ENCODE data around the gene PRRC1. TPM values are rescaled to one million over a fixed set of nuclear protein-coding genes. Genes with fewer than 3 reads are reported as not detected.
"Not testable (repeated sequence)": the region's sequence is repeated elsewhere in the genome, so short reads cannot be mapped to it uniquely, and the experiment has no call there.

PRRC1 gene
- total and polyA plus RNA-seq, 4 donors: 22.9 to 88.1 (median 40.9) TPM

DNA sequence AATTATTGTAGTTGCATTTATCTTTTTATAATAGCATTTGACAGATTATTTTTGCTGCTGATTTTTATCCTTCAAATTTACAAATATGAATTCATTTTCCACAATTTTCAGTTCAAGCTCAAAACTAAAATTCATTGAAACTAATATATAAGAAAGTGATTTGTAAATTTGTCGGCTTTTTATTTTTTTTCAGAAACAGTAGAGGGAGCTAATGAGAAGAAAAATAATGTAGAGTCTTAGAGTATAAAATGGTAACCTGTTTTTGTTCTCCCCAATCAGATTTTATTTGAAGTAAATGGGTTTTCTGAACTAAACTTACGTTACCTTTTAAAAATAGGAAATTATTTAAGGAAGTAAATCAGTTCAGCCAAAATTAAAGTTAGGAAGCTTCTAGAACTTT lies 19.2 kb downstream of the PRRC1 start:
- ATAC-seq (ENCODE audit: insufficient read depth, low FRiP score) (no peak), DNase-seq (no peak)
- H3K27ac ChIP-seq (ENCODE audit: low read depth in 1 of 2, low read length in 1 of 2): no peak overlapping the region
- TF ChIP-seq, protein P1, sequence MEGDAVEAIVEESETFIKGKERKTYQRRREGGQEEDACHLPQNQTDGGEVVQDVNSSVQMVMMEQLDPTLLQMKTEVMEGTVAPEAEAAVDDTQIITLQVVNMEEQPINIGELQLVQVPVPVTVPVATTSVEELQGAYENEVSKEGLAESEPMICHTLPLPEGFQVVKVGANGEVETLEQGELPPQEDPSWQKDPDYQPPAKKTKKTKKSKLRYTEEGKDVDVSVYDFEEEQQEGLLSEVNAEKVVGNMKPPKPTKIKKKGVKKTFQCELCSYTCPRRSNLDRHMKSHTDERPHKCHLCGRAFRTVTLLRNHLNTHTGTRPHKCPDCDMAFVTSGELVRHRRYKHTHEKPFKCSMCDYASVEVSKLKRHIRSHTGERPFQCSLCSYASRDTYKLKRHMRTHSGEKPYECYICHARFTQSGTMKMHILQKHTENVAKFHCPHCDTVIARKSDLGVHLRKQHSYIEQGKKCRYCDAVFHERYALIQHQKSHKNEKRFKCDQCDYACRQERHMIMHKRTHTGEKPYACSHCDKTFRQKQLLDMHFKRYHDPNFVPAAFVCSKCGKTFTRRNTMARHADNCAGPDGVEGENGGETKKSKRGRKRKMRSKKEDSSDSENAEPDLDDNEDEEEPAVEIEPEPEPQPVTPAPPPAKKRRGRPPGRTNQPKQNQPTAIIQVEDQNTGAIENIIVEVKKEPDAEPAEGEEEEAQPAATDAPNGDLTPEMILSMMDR (IDR thresholded peaks at IDR 0.05; ENCODE audit: control extremely low read depth, extremely low read depth): no peak
- WGBS, 2 donors: 76 to 81% methylated on average over 2 of the region's 2 CpGs
- no peaks in the 10 kb centered on the region for H3K27me3 ChIP-seq (ENCODE audit: control insufficient read depth in 3 of 3, insufficient read depth in 3 of 3, low read length in 2 of 3)
- H3K4me3 ChIP-seq: no peak overlapping the region
- no peak overlapping the region for H3K9ac ChIP-seq (ENCODE audit: insufficient read depth in 1 of 2, low read length in 2 of 2)
- H3K9me3 ChIP-seq (ENCODE audit: control insufficient read depth in 4 of 4, insufficient read depth in 3 of 4, low read length in 3 of 4): no peaks in the 10 kb centered on the region
- H3K4me1 ChIP-seq (ENCODE audit: control insufficient read depth in 5 of 5, insufficient read depth in 5 of 5, low read length in 5 of 5): no peaks in the 10 kb centered on the region
- H3K36me3 ChIP-seq (ENCODE audit: control insufficient read depth in 4 of 4, insufficient read depth in 4 of 4, low read length in 4 of 4): peaks cover 9 to 58% (median 32%) of the 10 kb centered on the region in 4 donors

DNA sequence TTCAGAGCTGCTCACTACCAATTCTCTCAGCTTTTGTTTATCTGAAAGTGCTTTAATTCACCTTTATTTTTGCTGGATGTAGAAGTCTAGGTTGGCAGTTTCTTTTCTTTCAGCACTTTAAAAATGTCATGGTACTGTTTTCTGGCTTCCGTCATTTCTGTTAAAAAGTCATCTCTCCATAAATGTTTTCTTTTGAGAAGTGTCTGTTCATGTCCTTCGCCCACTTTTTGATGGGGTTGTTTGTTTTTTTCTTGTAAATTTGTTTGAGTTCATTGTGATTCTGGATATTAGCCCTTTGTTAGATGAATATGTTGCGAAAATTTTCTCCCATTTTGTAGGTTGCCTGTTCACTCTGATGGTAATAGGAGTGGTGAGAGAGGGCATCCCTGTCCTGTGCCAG lies 23.1 kb downstream of the PRRC1 start:
- not testable (repeated sequence) for H3K27ac ChIP-seq (ENCODE audit: low read depth in 1 of 2, low read length in 1 of 2); H3K4me3 ChIP-seq; H3K9ac ChIP-seq (ENCODE audit: insufficient read depth in 1 of 2, low read length in 2 of 2); ATAC-seq (ENCODE audit: insufficient read depth, low FRiP score); H3K9me3 ChIP-seq (ENCODE audit: control insufficient read depth in 4 of 4, insufficient read depth in 3 of 4, low read length in 3 of 4); DNase-seq; H3K27me3 ChIP-seq (ENCODE audit: control insufficient read depth in 3 of 3, insufficient read depth in 3 of 3, low read length in 2 of 3); H3K4me1 ChIP-seq (ENCODE audit: control insufficient read depth in 5 of 5, insufficient read depth in 5 of 5, low read length in 5 of 5)
- WGBS, 2 donors: 95 to 99% methylated on average over 3 of the region's 3 CpGs
- peaks cover 2 to 29% (median 17%) of the 10 kb centered on the region in 4 donors for H3K36me3 ChIP-seq (ENCODE audit: control insufficient read depth in 4 of 4, insufficient read depth in 4 of 4, low read length in 4 of 4)

DNA sequence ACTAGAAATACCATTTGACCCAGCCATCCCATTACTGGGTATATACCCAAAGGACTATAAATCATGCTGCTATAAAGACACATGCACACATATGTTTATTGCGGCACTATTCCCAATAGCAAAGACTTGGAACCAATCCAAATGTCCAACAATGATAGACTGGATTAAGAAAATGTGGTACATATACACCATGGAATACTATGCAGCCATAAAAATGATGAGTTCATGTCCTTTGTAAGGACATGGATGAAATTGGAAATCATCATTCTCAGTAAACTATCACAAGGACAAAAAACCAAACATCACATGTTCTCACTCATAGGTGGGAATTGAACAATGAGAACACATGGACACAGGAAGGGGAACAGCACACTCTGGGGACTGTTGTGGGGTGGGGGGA lies 27.8 kb downstream of the PRRC1 start:
- DNase-seq; ATAC-seq (ENCODE audit: insufficient read depth, low FRiP score); H3K4me1 ChIP-seq (ENCODE audit: control insufficient read depth in 5 of 5, insufficient read depth in 5 of 5, low read length in 5 of 5); H3K27me3 ChIP-seq (ENCODE audit: control insufficient read depth in 3 of 3, insufficient read depth in 3 of 3, low read length in 2 of 3); H3K9me3 ChIP-seq (ENCODE audit: control insufficient read depth in 4 of 4, insufficient read depth in 3 of 4, low read length in 3 of 4); H3K9ac ChIP-seq (ENCODE audit: insufficient read depth in 1 of 2, low read length in 2 of 2); H3K27ac ChIP-seq (ENCODE audit: low read depth in 1 of 2, low read length in 1 of 2); H3K4me3 ChIP-seq: not testable (repeated sequence)
- peaks cover 0 to 12% (median 7%) of the 10 kb centered on the region in 4 donors for H3K36me3 ChIP-seq (ENCODE audit: control insufficient read depth in 4 of 4, insufficient read depth in 4 of 4, low read length in 4 of 4)
- WGBS, 2 donors: 97 to 100% methylated on average over 1 of the region's 1 CpG

DNA sequence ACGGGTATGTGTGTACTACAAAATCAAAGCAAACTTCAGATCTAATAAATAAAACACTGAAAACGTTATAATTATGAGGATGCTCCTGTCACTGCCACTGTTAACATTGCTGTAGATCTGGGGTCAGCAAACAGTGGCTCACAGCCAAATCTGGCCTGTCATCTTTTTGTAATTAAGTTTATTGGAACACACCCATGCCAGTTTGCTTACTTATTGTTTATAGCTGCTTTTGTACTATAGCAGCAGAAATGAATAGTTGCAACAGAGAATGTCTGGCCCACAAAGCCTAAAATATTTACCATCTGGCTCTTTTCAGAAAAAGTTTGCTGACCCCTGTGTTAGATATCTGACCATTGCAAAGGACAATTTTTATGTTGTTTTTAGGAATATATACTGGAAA lies 32.1 kb downstream of the PRRC1 start:
- DNase-seq (peak; percentile 27 to 54 (median 40)), ATAC-seq (ENCODE audit: insufficient read depth, low FRiP score) (no peak)
- TF ChIP-seq, protein P1 (IDR thresholded peaks at IDR 0.05; ENCODE audit: control extremely low read depth, extremely low read depth): no peak
- Histone ChIP-seq H3K9me3 (ENCODE audit: control insufficient read depth in 4 of 4, insufficient read depth in 3 of 4, low read length in 3 of 4) (no peaks in the 10 kb centered on the region), H3K27ac (ENCODE audit: low read depth in 1 of 2, low read length in 1 of 2) (no peak overlapping the region), H3K27me3 (ENCODE audit: control insufficient read depth in 3 of 3, insufficient read depth in 3 of 3, low read length in 2 of 3) (no peaks in the 10 kb centered on the region), H3K36me3 (ENCODE audit: control insufficient read depth in 4 of 4, insufficient read depth in 4 of 4, low read length in 4 of 4) (peaks cover 5 to 31% (median 21%) of the 10 kb centered on the region in 4 donors), H3K4me1 (ENCODE audit: control insufficient read depth in 5 of 5, insufficient read depth in 5 of 5, low read length in 5 of 5) (peaks cover 0 to 7% (median 4%) of the 10 kb centered on the region in 5 donors), H3K4me3 (no peak overlapping the region), H3K9ac (ENCODE audit: insufficient read depth in 1 of 2, low read length in 2 of 2) (no peak overlapping the region)
- 60 to 73% methylated on average over 2 of the region's 2 CpGs for WGBS, 2 donors
